Spinal cord (tissue), 10 donors: ENCODE measurements around the gene SLC9A7. TPM values are rescaled to one million over a fixed set of nuclear protein-coding genes. Genes with fewer than 3 reads are reported as not detected.

Experiments used
- DNase-seq, 6 donors: peaks; one replicate each; pipeline versions ENCODE4 v3.0.0 to v3.0.0-alpha.2; 2013 to 2015; ENCODE audit warnings: low spot score in 6 of 6, low read depth in 4 of 6
- H3K27ac ChIP-seq: one replicate; pipeline ENCODE4 v1.5.1; 2013; ENCODE audit warnings: low read depth, low read length, control low read depth
- H3K27me3 ChIP-seq: one replicate; pipeline ENCODE4 v1.6.1; 2013; ENCODE audit warnings: low read length; ENCODE audit not compliant: control insufficient read depth, insufficient read depth
- H3K36me3 ChIP-seq: one replicate; pipeline ENCODE4 v1.6.1; 2013; ENCODE audit warnings: low read length; ENCODE audit not compliant: control insufficient read depth, insufficient read depth
- H3K4me1 ChIP-seq: one replicate; pipeline ENCODE4 v1.6.1; 2013; ENCODE audit warnings: low read length; ENCODE audit not compliant: control insufficient read depth, insufficient read depth
- H3K4me3 ChIP-seq: one replicate; pipeline ENCODE4 v1.5.1; 2013; ENCODE audit warnings: low read depth, low read length, control low read depth
- H3K9me3 ChIP-seq: one replicate; pipeline ENCODE4 v1.6.1; 2013; ENCODE audit warnings: low read length; ENCODE audit not compliant: control insufficient read depth, insufficient read depth
- WGBS: methylation state at CpG from one replicate; pipeline ENCODE4 v1.1.5; 2013; ENCODE audit warnings: missing lambda C conversion rate; ENCODE audit not compliant: insufficient coverage; 5-methylcytosine and 5-hydroxymethylcytosine counted together
- polyA plus RNA-seq, 2 donors: library from polyadenylated mRNA; unstranded; fragments of 120-200 nt; gene quantifications; one replicate each; pipeline ENCODE4 v1.2.1, GENCODE V29; 2013; ENCODE audit not compliant: insufficient read length in 2 of 2
- total RNA-seq, 2 donors: library from RNA; depleted of rRNA in 1 of 2; stranded (reverse); fragments of 120-200 nt in 1 of 2; fragments of >200 nt in 1 of 2; gene quantifications; one replicate each; pipeline versions ENCODE4 v1.2.3 to v1.2.4, GENCODE V29; 2013 to 2014
- donor health status: healthy.

The SLC9A7 gene
- total and polyA plus RNA-seq, 4 donors, result 15.4 to 57.8 (median 25.3) TPM

DNA sequence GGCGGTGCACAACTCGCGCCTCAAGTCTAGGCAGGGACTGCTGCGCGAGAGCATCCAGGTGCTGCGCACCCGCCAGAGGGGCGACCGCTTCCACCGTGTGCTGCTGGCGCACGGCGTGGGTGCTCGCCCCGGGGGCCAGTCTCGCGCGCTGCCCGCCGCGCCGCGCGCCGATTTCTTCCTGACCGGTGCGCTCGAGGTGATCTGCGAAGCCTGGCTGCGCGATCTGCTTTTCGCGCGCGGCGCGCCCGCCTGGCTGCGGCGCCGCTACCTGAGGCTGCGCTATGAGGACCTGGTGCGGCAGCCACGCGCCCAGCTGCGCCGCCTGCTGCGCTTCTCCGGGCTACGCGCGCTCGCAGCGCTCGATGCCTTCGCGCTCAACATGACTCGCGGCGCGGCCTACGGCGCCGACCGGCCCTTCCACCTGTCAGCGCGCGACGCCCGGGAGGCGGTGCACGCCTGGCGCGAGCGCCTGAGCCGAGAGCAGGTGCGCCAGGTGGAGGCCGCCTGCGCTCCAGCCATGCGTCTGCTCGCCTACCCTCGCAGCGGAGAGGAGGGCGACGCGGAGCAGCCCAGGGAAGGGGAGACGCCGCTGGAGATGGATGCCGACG is 184.0 kb downstream of the SLC9A7 start:
- H3K4me3 ChIP-seq, result peak overlapping the region; percentile 51
- peaks cover 5% of the 10 kb centered on the region for H3K27me3 ChIP-seq
- H3K4me1 ChIP-seq, result no peaks in the 10 kb centered on the region
- DNase-seq, result peak in 2 of 6 donors; percentile 45 to 66
- no peaks in the 10 kb centered on the region for H3K36me3 ChIP-seq
- 26% methylated on average over 90 of the region's 90 CpGs for WGBS
- no peaks in the 10 kb centered on the region for H3K9me3 ChIP-seq
- no peak overlapping the region for H3K27ac ChIP-seq

DNA sequence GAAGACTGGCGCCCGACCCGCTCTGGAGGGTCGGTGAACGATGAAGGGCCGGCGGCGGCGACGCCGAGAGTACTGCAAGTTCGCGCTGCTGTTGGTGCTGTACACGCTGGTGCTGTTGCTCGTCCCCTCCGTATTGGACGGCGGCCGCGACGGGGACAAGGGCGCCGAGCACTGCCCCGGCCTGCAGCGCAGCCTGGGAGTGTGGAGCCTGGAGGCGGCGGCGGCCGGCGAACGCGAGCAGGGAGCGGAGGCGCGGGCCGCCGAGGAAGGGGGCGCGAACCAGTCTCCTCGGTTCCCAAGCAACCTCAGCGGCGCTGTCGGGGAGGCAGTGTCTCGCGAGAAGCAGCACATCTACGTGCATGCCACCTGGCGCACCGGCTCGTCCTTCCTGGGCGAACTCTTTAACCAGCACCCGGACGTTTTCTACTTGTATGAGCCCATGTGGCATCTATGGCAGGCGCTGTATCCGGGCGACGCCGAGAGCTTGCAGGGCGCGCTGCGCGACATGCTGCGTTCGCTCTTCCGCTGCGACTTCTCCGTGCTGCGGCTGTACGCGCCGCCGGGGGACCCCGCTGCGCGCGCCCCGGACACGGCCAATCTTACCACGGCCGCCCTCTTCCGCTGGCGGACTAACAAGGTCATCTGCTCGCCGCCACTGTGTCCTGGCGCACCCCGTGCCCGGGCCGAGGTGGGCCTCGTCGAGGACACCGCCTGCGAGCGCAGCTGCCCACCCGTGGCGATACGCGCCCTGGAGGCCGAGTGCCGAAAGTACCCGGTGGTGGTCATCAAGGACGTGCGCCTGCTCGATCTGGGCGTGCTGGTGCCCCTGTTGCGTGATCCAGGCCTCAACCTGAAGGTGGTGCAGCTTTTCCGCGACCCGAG is 184.8 kb downstream of the SLC9A7 start:
- Histone ChIP-seq H3K36me3 (no peaks in the 10 kb centered on the region), H3K9me3 (no peaks in the 10 kb centered on the region), H3K27ac (no peak overlapping the region), H3K4me3 (peak overlapping the region; percentile 51), H3K27me3 (peaks cover 5% of the 10 kb centered on the region), H3K4me1 (no peaks in the 10 kb centered on the region)
- DNase-seq, result peak in 2 of 6 donors; percentile 61 to 69
- 28% methylated on average over 107 of the region's 107 CpGs for WGBS

DNA sequence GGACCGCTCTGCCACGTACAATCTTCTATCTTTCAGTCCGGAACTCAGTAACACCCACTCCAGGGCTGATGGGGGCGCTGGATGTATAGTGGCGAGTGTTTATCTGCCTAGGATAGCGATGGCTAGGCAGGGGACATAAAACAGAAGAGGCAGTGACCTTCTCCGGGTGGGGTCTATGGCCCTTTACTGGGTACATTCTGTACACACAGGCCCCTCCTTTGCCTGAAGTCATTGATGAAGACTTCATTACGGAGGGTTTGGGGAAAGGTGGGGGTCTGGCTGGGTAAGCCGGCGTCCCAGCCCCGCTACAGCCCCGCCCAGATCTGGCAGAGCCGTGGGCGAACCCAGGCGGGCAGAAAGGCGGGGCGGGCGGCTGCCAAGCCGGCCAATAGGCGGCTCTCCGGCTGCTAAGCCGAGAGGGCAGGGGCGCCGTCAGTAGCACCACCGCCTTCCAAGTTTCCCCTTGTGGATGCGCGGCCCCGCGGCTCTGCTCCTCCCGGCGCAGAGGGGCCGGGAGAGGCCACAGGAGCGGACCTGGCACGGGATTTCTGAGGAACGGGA is 185.5 kb downstream of the SLC9A7 start, which contains the start of gene CHST7:
Gene CHST7, plus strand, starts transcription at position 435 of the 561 bp plus-strand sequence. CDS start 167 bp downstream, outside the sequence.
- DNase-seq, result peak in 2 of 6 donors; percentile 72 to 75
- WGBS, result 24% methylated on average over 32 of the region's 35 CpGs
- H3K27ac ChIP-seq, result no peak within 1 kb of the TSS

DNA sequence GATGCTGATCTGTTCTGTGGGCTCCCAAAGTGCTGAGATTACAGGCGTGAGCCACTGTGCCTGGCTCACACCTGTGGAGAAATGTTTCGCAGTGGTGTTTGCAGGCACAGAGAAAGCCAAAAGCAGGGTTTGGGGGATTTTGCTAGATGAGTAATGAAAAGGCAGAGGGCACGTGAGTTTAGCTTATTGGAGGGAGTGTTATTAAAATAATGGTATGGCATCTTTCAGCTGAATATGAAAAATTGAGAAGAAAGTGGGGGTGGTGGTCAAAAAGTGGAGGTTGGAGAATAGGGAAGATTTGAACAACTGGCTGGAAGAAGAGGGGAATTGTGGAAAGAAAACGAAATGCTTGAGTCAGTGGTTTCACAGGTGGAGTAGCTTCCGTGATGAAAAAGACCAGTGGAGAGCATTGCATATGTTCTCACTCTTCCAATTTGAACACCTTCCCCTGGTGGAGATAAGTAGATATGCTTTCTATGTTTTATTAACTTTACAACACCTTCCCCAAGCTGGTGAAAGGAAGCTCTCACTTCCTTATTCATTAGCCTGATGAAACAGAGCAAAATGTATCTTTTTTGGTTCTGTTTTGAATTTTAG is 186.5 kb downstream of the SLC9A7 start:
- no peaks in the 10 kb centered on the region for H3K36me3 ChIP-seq
- 85% methylated on average over 3 of the region's 5 CpGs for WGBS
- no peaks in the 10 kb centered on the region for H3K9me3 ChIP-seq
- no peak overlapping the region for H3K4me3 ChIP-seq
- H3K27ac ChIP-seq, result no peak overlapping the region
- peaks cover 5% of the 10 kb centered on the region for H3K27me3 ChIP-seq
- DNase-seq, result no peak
- no peaks in the 10 kb centered on the region for H3K4me1 ChIP-seq

More for the DNA sequence above, 185.5 kb downstream of the SLC9A7 start, which contains the start of gene CHST7:
- Histone ChIP-seq H3K36me3 (no peaks in the 10 kb centered on the region), H3K27me3 (peaks cover 5% of the 10 kb centered on the region), H3K4me1 (no peaks in the 10 kb centered on the region), H3K4me3 (peak within 1 kb of the TSS; percentile 51), H3K9me3 (no peaks in the 10 kb centered on the region)

DNA sequence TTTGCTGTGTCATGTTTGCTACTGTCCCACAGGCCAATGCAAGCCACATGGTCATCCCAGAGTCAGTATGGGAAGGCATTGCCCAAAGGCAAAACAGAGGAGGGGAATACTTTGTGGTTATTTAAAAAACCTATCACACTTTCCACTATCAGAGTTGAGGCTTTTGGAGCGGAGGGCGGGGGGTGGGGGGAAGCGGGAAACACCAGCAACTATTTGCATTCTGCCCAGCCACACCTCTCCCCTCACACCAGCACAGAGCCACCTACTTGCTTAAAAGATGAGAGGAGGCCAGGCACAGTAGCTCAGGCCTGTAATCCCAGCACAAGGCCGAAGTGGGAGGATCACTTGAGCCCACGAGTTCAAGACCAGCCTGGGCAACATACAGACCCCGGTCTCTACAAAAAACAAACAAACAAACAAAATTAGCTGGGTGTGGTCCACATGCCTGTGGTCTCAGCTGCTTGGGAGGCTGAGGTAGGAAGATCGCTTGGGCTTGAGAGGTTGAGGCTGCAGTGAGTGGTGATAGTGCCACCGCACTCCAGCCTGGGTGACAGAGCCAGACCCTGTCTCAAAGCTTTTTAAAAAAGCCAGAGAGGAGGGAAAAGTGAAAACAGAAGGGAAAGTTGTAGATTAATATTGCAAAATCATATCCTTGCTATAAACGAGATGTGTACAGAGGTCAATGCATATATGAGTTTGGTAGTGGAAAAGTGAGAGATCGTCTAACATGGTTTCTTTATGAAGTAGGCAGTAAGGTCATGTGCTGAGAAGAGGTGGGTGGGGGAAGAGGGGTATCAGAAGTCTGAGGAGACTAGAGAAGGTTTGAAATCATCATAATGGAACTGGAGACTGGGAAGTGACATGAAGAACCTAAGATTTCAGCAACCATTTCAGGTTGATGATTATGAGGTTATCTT is 187.2 kb downstream of the SLC9A7 start:
- H3K4me3 ChIP-seq, result no peak overlapping the region
- H3K27me3 ChIP-seq, result peaks cover 5% of the 10 kb centered on the region
- H3K36me3 ChIP-seq, result no peaks in the 10 kb centered on the region
- WGBS, result 80% methylated on average over 6 of the region's 10 CpGs
- H3K9me3 ChIP-seq, result no peaks in the 10 kb centered on the region
- H3K4me1 ChIP-seq, result no peaks in the 10 kb centered on the region
- DNase-seq, result no peak
- no peak overlapping the region for H3K27ac ChIP-seq

DNA sequence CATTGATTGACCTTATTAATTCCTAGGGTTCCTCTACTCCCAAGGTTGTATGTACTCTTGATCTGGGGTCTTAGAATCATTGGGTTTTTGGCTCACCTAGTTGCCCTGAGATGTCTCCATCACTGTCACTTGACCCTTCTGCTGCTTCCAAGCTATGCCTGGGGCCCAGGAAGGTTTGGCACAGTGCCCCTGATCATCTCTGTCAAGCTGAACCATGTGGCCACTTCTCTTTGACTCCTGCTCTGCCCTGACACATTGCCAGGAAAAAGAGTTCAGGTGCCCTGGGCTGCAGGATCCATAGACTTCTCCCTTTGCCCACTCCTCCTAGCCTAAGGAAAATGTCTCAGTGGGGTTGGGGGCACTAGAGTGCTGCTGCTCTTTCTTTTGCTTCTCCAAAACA is 189.3 kb downstream of the SLC9A7 start:
- no peaks in the 10 kb centered on the region for H3K36me3 ChIP-seq
- H3K4me1 ChIP-seq, result no peaks in the 10 kb centered on the region
- H3K27ac ChIP-seq, result no peak overlapping the region
- no peaks in the 10 kb centered on the region for H3K9me3 ChIP-seq
- no peak overlapping the region for H3K4me3 ChIP-seq
- peaks cover 2% of the 10 kb centered on the region for H3K27me3 ChIP-seq
- no peak for DNase-seq

DNA sequence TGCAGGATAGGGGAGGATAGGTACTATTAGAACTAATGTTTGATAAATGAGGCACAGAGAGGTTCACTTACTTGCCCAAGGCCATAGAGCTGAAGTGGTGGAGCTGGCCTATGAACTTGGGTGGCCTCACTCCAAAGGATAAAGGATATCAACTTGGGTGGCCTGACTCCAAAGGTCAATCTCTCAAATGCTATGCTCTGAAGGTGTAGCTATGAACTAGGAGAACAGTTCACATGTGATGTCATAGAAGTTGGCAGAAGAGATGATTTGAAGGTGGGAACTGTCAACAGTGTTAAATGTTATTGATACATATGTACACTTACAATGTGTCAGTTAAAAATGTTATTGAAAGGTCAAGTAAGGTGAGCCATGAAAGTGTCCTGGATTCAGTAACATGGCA is 191.5 kb downstream of the SLC9A7 start:
- Histone ChIP-seq H3K9me3 (no peaks in the 10 kb centered on the region), H3K27ac (no peak overlapping the region)

DNA sequence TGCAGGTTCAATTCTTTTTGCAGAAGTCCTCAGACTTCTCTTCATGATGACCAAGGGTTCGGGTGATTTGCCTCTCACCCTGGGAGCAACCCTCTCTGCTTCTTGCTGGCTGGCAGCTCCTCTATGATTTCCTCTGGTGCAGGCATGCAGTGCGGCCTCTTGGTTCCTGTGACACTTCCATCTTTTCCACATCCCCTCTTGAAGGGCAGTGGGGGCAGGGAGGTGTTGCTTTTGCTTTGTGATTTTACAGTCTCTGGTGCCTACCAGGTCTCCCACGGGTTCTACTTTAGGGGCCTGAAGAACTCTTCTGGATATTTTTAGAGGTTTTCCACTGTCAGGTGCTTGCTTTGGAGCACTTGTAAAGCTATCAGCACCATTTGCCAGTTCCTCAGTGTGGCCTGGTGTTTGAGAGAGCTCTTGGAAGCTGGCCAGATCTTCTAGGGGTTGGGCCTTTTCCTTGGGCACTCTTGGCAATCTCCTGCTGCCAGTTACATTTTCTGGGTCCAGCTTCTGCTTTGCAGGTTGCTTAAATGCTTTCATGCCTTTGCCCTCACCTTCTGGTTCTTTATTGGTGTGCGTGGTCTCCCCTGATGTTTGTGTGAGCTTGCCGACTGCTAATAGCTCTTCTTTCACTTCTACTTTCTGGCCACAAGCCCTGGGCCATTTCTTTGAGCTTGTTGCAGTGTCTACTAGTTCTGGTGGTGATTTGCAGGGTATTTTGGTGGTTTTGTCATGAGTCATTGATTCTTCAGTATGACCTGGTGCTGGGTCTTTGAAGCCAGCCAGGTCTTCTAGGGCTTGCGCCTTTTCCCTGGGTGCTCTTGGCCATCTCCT is 196.9 kb downstream of the SLC9A7 start:
- Histone ChIP-seq H3K27me3 (no peaks in the 10 kb centered on the region), H3K27ac (no peak overlapping the region), H3K4me1 (no peaks in the 10 kb centered on the region), H3K4me3 (no peak overlapping the region), H3K36me3 (no peaks in the 10 kb centered on the region), H3K9me3 (no peaks in the 10 kb centered on the region)
- peak in 1 of 6 donors; percentile 29 for DNase-seq
- 67% methylated on average over 4 of the region's 6 CpGs for WGBS

More for the DNA sequence above, 191.5 kb downstream of the SLC9A7 start:
- H3K27me3 ChIP-seq, result no peaks in the 10 kb centered on the region
- no peak for DNase-seq
- no peaks in the 10 kb centered on the region for H3K36me3 ChIP-seq
- H3K4me1 ChIP-seq, result no peaks in the 10 kb centered on the region
- H3K4me3 ChIP-seq, result no peak overlapping the region
